ENCODE measurements around the gene ZNF587B. TPM values are rescaled to one million over a fixed set of nuclear protein-coding genes. Genes with fewer than 3 reads are reported as not detected.
"Not testable (repeated sequence)": the region's sequence is repeated elsewhere in the genome, so short reads cannot be mapped to it uniquely, and the experiment has no call there.

Gene ZNF587B
- total and polyA plus RNA-seq, 3 experiments from 2014 or later = 1.4 to 25.4 (median 24.8) TPM

DNA sequence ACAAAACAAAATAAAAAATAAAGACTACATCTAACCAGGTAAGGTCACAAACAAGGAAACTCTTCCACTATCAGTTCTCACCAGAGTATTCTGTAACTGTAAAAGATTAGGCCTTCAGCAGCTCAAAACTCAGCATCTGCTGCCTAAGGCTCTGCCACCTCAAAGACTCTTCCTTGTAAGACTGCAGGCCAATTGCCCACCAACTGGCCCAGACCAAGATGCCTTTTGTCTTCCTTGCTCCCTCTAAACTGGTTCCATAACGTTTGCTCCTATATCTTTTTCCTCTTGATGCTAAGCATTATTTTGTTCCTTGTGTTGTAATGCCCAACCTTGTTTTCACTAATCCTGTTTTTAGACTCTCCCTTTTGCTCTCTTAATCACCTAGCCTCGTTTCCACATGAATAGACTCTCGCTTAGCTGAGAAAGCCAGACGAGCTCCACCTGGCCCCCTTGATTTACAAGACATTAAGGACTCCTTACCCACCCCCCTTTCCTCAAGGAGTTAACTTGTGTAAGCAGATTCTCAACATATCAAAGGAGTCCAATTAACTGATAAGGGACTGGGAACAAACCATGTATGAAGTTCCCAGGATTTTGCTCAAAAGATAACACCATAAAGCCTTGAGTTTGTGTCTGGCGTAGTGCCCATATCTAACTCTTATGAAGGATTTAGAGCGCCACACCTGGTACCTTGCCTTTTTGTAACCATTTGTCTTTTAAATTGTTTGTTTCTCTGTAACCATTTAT, 57.3 kb downstream of the ZNF587B start:
- H3K27me3 ChIP-seq (ENCODE audit: insufficient read depth, low read length, poor library complexity, severe bottlenecking) = no peaks in the 10 kb centered on the region
- H3K4me1 ChIP-seq (ENCODE audit: insufficient read depth, low read length) = peaks cover 7% of the 10 kb centered on the region
- peak overlapping the region in 3 of 8 donors; percentile 62 to 89 (median 68) for H3K27ac Mint-ChIP-seq
- H3K4me3 ChIP-seq (ENCODE audit: low read length) = peak overlapping the region; percentile 90
- H3K36me3 Mint-ChIP-seq = peaks cover 15 to 64% (median 51%) of the 10 kb centered on the region in 3 donors
- ChIA-PET CTCF (no interaction called here), POLR2A (interaction anchor here (1.1 kb wide), 1 partner anchor 30 kb away, joined by 3 read pairs; no protein-coding TSS in a partner anchor)
- peaks cover 28 to 46% (median 32%) of the 10 kb centered on the region in 3 donors for H3K4me1 Mint-ChIP-seq
- peaks cover 10% of the 10 kb centered on the region for H3K9me3 ChIP-seq (ENCODE audit: low read length)
- peak overlapping the region; percentile 80 to 96 (median 89) for H3K4me3 Mint-ChIP-seq
- H3K36me3 ChIP-seq (ENCODE audit: insufficient read depth, low read length) = no peaks in the 10 kb centered on the region
- H3K27me3 Mint-ChIP-seq = peaks cover 0 to 2% of the 10 kb centered on the region in 2 donors
- H3K27ac ChIP-seq (ENCODE audit: low read depth, low read length) = no peak overlapping the region
- DNase-seq = no peak
- peaks cover 0 to 78% (median 42%) of the 10 kb centered on the region in 5 donors for H3K9me3 Mint-ChIP-seq

GRCh38 chr19:57888107-57888559, 58.0 kb downstream of the ZNF587B start:
- H3K27ac Mint-ChIP-seq = peak overlapping the region; percentile 19 to 96 (median 83)
- POLR2A ChIA-PET = interaction anchor here (1.1 kb wide), 1 partner anchor 29 kb away, joined by 3 read pairs; no protein-coding TSS in a partner anchor
- Histone ChIP-seq H3K27me3 (ENCODE audit: insufficient read depth, low read length, poor library complexity, severe bottlenecking) (no peaks in the 10 kb centered on the region), H3K36me3 (ENCODE audit: insufficient read depth, low read length) (no peaks in the 10 kb centered on the region), H3K27ac (ENCODE audit: low read depth, low read length) (peak overlapping the region; percentile 70), H3K9me3 (ENCODE audit: low read length) (peaks cover 10% of the 10 kb centered on the region), H3K4me3 (ENCODE audit: low read length) (peak overlapping the region; percentile 90), H3K4me1 (ENCODE audit: insufficient read depth, low read length) (peaks cover 7% of the 10 kb centered on the region)
- peaks cover 0 to 76% (median 37%) of the 10 kb centered on the region in 5 donors for H3K9me3 Mint-ChIP-seq
- H3K27me3 Mint-ChIP-seq = peaks cover 0 to 2% of the 10 kb centered on the region in 2 donors
- peak overlapping the region; percentile 80 to 96 (median 89) for H3K4me3 Mint-ChIP-seq
- peaks cover 28 to 42% (median 32%) of the 10 kb centered on the region in 3 donors for H3K4me1 Mint-ChIP-seq
- CTCF ChIA-PET = interaction anchor here (0.8 kb wide), 1 partner anchor 27 kb away, joined by 3 read pairs; no protein-coding TSS in a partner anchor
- no peak for DNase-seq
- H3K36me3 Mint-ChIP-seq = peaks cover 15 to 69% (median 45%) of the 10 kb centered on the region in 3 donors

DNA sequence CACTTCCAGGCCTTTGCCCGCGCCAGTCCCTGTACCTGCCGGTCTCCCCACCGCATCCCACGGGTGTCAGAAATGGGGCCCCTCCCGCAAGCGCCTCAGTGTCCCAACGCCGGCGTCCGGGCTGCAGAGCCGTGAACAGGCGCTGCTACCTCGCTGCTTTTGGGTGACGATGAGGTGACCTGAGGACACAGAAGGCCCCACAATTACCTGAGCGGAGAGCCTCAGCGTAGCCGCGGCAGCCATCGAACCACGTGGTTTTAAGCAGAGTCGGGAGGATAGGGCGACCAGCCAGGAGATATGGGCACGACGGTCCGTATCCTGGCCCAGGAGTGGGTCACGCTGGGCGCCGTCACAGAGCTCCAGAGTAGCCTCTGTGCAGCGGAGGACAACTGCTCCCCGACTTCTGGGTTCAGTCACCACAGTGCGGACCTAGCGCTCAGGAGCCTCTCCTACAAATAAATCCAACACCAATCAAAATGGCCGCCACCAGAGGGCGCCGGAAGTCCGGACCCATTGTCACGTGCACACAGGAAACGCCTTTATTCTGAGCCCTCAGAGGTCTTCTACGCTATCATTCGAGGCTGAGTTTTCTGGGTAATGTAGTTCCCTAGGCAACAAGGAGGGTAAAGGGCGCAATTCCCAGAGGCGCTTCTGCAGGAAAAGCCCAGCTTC, 58.6 kb downstream of the ZNF587B start, which contains the start of gene ZNF814:
ZNF814 (minus strand) TSS at position 478 of the 672 bp plus-strand sequence; CDS start at position 243, 235 bp downstream.
- Histone ChIP-seq H3K4me1 (ENCODE audit: insufficient read depth, low read length) (peaks cover 7% of the 10 kb centered on the region), H3K4me3 (ENCODE audit: low read length) (peak within 1 kb of the TSS; percentile 90), H3K36me3 (ENCODE audit: insufficient read depth, low read length) (no peaks in the 10 kb centered on the region), H3K27me3 (ENCODE audit: insufficient read depth, low read length, poor library complexity, severe bottlenecking) (no peaks in the 10 kb centered on the region), H3K9me3 (ENCODE audit: low read length) (peaks cover 10% of the 10 kb centered on the region), H3K27ac (ENCODE audit: low read depth, low read length) (peak within 1 kb of the TSS; percentile 70)
- CTCF ChIA-PET = interaction anchor here (0.8 kb wide), 1 partner anchor 26 kb away, joined by 3 read pairs; no protein-coding TSS in a partner anchor
- peak; percentile 65 to 91 (median 80) for DNase-seq
- Mint-ChIP-seq H3K36me3 (peaks cover 15 to 69% (median 39%) of the 10 kb centered on the region in 3 donors), H3K27me3 (peaks cover 0 to 2% of the 10 kb centered on the region in 2 donors), H3K4me1 (peaks cover 28 to 42% (median 32%) of the 10 kb centered on the region in 3 donors), H3K9me3 (peaks cover 0 to 70% (median 37%) of the 10 kb centered on the region in 5 donors), H3K4me3 (peak within 1 kb of the TSS; percentile 80 to 96 (median 89)), H3K27ac (peak within 1 kb of the TSS; percentile 19 to 96 (median 83))
- POLR2A ChIA-PET = interaction anchor here (1.1 kb wide), 1 partner anchor 28 kb away, joined by 3 read pairs; no protein-coding TSS in a partner anchor

DNA sequence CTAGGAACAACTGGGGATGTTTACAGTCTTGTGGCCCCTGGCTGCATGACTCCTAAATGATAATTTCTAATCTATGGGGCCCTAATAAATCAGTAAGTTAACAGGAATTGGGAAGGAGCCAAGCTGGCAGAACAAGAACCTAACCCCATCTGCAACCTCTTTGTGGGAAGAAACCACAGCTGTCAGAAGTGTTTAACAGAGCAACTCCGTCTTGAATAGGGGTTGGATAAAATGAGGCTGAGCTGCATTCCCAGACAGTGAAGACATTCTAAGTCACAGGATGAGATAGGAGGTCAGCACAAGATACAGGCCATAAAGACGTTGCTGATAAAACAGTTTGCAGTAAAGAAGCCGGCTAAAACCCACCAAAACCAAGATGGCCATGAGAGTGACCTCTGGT, 60.6 kb downstream of the ZNF587B start:
- Mint-ChIP-seq H3K4me1 (peaks cover 27 to 28% (median 28%) of the 10 kb centered on the region in 3 donors), H3K27ac (peak overlapping the region in 1 of 8 donors; percentile 17), H3K36me3 (peaks cover 13 to 55% (median 21%) of the 10 kb centered on the region in 3 donors), H3K9me3 (peaks cover 0 to 59% (median 34%) of the 10 kb centered on the region in 5 donors)
- H3K4me3 Mint-ChIP-seq; H3K9me3 ChIP-seq (ENCODE audit: low read length); H3K27me3 ChIP-seq (ENCODE audit: insufficient read depth, low read length, poor library complexity, severe bottlenecking); H3K27ac ChIP-seq (ENCODE audit: low read depth, low read length); H3K27me3 Mint-ChIP-seq; DNase-seq; H3K4me3 ChIP-seq (ENCODE audit: low read length); H3K4me1 ChIP-seq (ENCODE audit: insufficient read depth, low read length); POLR2A ChIA-PET; CTCF ChIA-PET; H3K36me3 ChIP-seq (ENCODE audit: insufficient read depth, low read length): not testable (repeated sequence)

Other genes with a start within 250 kb of the ZNF587B start
- 10 to 100 TPM in 1 of 2 experiments, 1 to 10 TPM in 1; 9.7 to 10.9 TPM for gene ZIK1, start 246.2 kb upstream of the ZNF587B start, total RNA-seq
- 7.6 TPM for gene ZIK1, start 246.2 kb upstream of the ZNF587B start, polyA plus RNA-seq
- gene ZNF530, start 230.4 kb upstream of the ZNF587B start, total RNA-seq = 10 to 100 TPM; 10.5 to 12.6 TPM
- 6.2 TPM for gene ZNF530, start 230.4 kb upstream of the ZNF587B start, polyA plus RNA-seq
- gene ZNF134, start 216.1 kb upstream of the ZNF587B start, total RNA-seq = 10 to 100 TPM; 19.1 to 22.1 TPM
- gene ZNF134, start 216.1 kb upstream of the ZNF587B start, polyA plus RNA-seq = 14.3 TPM
- 10 to 100 TPM; 12.1 TPM for gene ZNF211, start 197.1 kb upstream of the ZNF587B start, total RNA-seq
- gene ZNF211, start 197.1 kb upstream of the ZNF587B start, polyA plus RNA-seq = 17.9 TPM
- not detected for gene ZSCAN4, start 161.4 kb upstream of the ZNF587B start, total RNA-seq
- gene ZSCAN4, start 161.4 kb upstream of the ZNF587B start, polyA plus RNA-seq = not detected
- 10 to 100 TPM; 14.5 to 15.6 TPM for gene ZNF551, start 148.3 kb upstream of the ZNF587B start, total RNA-seq
- gene ZNF551, start 148.3 kb upstream of the ZNF587B start, polyA plus RNA-seq = 7.8 TPM
- 1 to 10 TPM; 6.5 to 7.7 TPM for gene ZNF154, start 121.1 kb upstream of the ZNF587B start, total RNA-seq
- gene ZNF154, start 121.1 kb upstream of the ZNF587B start, polyA plus RNA-seq = 2.2 TPM
- 10 to 100 TPM; 10.6 to 11.0 TPM for gene ZNF671, start 102.7 kb upstream of the ZNF587B start, total RNA-seq
- 24.3 TPM for gene ZNF671, start 102.7 kb upstream of the ZNF587B start, polyA plus RNA-seq
- 10 to 100 TPM; 13.3 to 17.2 TPM for gene ZNF776, start 83.5 kb upstream of the ZNF587B start, total RNA-seq
- gene ZNF776, start 83.5 kb upstream of the ZNF587B start, polyA plus RNA-seq = 7.0 TPM
- gene ZNF586, start 60.6 kb upstream of the ZNF587B start, total RNA-seq = 10 to 100 TPM; 15.6 to 17.1 TPM
- gene ZNF586, start 60.6 kb upstream of the ZNF587B start, polyA plus RNA-seq = 18.6 TPM
- 10 to 100 TPM in 1 of 2 experiments, 1 to 10 TPM in 1; 7.2 to 10.6 TPM for gene ZNF552, start 15.4 kb upstream of the ZNF587B start, total RNA-seq
- gene ZNF552, start 15.4 kb upstream of the ZNF587B start, polyA plus RNA-seq = 11.3 TPM
- gene ZNF587, start 19.6 kb downstream of the ZNF587B start, total RNA-seq = 10 to 100 TPM; 24.2 to 27.2 TPM
- gene ZNF587, start 19.6 kb downstream of the ZNF587B start, polyA plus RNA-seq = 4.8 TPM
- 10 to 100 TPM; 38.5 to 38.7 TPM for gene ZNF814, start 58.7 kb downstream of the ZNF587B start, total RNA-seq
- gene ZNF814, start 58.7 kb downstream of the ZNF587B start, polyA plus RNA-seq = 21.2 TPM
- gene ZNF417, start 86.3 kb downstream of the ZNF587B start, total RNA-seq = 10 to 100 TPM; 15.8 to 16.8 TPM
- 4.4 TPM for gene ZNF417, start 86.3 kb downstream of the ZNF587B start, polyA plus RNA-seq
- gene ZNF418, start 105.1 kb downstream of the ZNF587B start, total RNA-seq = 1 to 10 TPM; 5.1 to 6.7 TPM
- gene ZNF418, start 105.1 kb downstream of the ZNF587B start, polyA plus RNA-seq = 3.3 TPM
- 1 to 10 TPM; 7.2 to 8.8 TPM for gene ZNF256, start 117.4 kb downstream of the ZNF587B start, total RNA-seq
- 4.5 TPM for gene ZNF256, start 117.4 kb downstream of the ZNF587B start, polyA plus RNA-seq
- under 1 TPM in 1 of 2 experiments, not detected in 1; 0.33 TPM for gene C19orf18, start 144.2 kb downstream of the ZNF587B start, total RNA-seq
- gene C19orf18, start 144.2 kb downstream of the ZNF587B start, polyA plus RNA-seq = 0.41 TPM
- gene ZNF606, start 172.5 kb downstream of the ZNF587B start, total RNA-seq = 1 to 10 TPM; 8.2 to 8.7 TPM
- gene ZNF606, start 172.5 kb downstream of the ZNF587B start, polyA plus RNA-seq = 3.9 TPM
- gene ZSCAN1, start 203.7 kb downstream of the ZNF587B start, total RNA-seq = not detected
- gene ZSCAN1, start 203.7 kb downstream of the ZNF587B start, polyA plus RNA-seq = not detected
- 1 to 10 TPM; 1.0 to 1.4 TPM for gene ZNF135, start 229.0 kb downstream of the ZNF587B start, total RNA-seq
- 1.4 TPM for gene ZNF135, start 229.0 kb downstream of the ZNF587B start, polyA plus RNA-seq